GM06990 (cell line): ENCODE results near the gene NPR2.

Source experiments
- DNase-seq: peaks from one replicate; pipeline ENCODE4 v3.0.0-alpha.2; 2011; ENCODE audit not compliant: insufficient read length; ENCODE audit errors: extremely low read depth
- H3K27me3 ChIP-seq: replicated peaks from 2 replicates; pipeline ENCODE4 v1.6.0; 2011; ENCODE audit warnings: low read length; ENCODE audit not compliant: control insufficient read depth, insufficient read depth
- H3K36me3 ChIP-seq: 2 replicates; pipeline ENCODE4 v1.5.1; 2011; ENCODE audit warnings: low read length; ENCODE audit not compliant: control insufficient read depth, insufficient read depth
- H3K4me3 ChIP-seq: replicated peaks from 2 replicates; pipeline ENCODE4 v1.5.1; 2011; ENCODE audit warnings: low read depth, mild to moderate bottlenecking, control low read depth, low read length
- CTCF ChIP-seq: IDR thresholded peaks from 2 replicates; pipeline ENCODE4 v1.5.1; 2011; ENCODE audit warnings: low read length, control low read depth, mild to moderate bottlenecking, inconsistent platforms; ENCODE audit not compliant: insufficient read depth, poor library complexity, severe bottlenecking

Gene NPR2

GRCh38 chr9:35814106-35814840 lies 22.9 kb downstream of the NPR2 start:
- peak overlapping the region; percentile 71 for H3K4me3 ChIP-seq
- peak; percentile 50 for TF ChIP-seq CTCF
- H3K27me3 ChIP-seq = no peaks in the 10 kb centered on the region
- DNase-seq = peak; percentile 74
- H3K36me3 ChIP-seq = no peaks in the 10 kb centered on the region

GRCh38 chr9:35814841-35815543 lies 23.6 kb downstream of the NPR2 start, which contains the start of gene HINT2:
Gene HINT2, minus strand, starts transcription at chr9:35815042. Its CDS starts 63 bp downstream, at chr9:35814979.
- DNase-seq = peak; percentile 95
- H3K27me3 ChIP-seq = no peaks in the 10 kb centered on the region
- TF ChIP-seq CTCF = no peak
- H3K4me3 ChIP-seq = peak within 1 kb of the TSS; percentile 71
- no peaks in the 10 kb centered on the region for H3K36me3 ChIP-seq

- no peaks in the 10 kb centered on the region for H3K36me3 ChIP-seq
- DNase-seq = no peak
- no peak overlapping the region for H3K4me3 ChIP-seq
- H3K27me3 ChIP-seq = no peaks in the 10 kb centered on the region
- TF ChIP-seq CTCF = no peak
Measured at GRCh38 chr9:35816708-35817107, 25.3 kb downstream of the NPR2 start.

GRCh38 chr9:35818341-35818740 lies 26.9 kb downstream of the NPR2 start:
- no peak overlapping the region for H3K4me3 ChIP-seq
- TF ChIP-seq CTCF = no peak
- no peaks in the 10 kb centered on the region for H3K27me3 ChIP-seq
- DNase-seq = no peak
- no peaks in the 10 kb centered on the region for H3K36me3 ChIP-seq

- TF ChIP-seq CTCF = no peak
- Histone ChIP-seq H3K27me3 (no peaks in the 10 kb centered on the region), H3K36me3 (no peaks in the 10 kb centered on the region), H3K4me3 (no peak overlapping the region)
- DNase-seq = no peak
Measured at GRCh38 chr9:35820076-35820475, 28.7 kb downstream of the NPR2 start.
